NK-92 (cell line): ENCODE data around the gene UGT1A3.

Experiments used
- DNase-seq: peaks from one replicate; lab custom pipeline; 2025; ENCODE audit not compliant: unreplicated experiment; lab: John Stamatoyannopoulos, UW

The UGT1A3 gene

DNA sequence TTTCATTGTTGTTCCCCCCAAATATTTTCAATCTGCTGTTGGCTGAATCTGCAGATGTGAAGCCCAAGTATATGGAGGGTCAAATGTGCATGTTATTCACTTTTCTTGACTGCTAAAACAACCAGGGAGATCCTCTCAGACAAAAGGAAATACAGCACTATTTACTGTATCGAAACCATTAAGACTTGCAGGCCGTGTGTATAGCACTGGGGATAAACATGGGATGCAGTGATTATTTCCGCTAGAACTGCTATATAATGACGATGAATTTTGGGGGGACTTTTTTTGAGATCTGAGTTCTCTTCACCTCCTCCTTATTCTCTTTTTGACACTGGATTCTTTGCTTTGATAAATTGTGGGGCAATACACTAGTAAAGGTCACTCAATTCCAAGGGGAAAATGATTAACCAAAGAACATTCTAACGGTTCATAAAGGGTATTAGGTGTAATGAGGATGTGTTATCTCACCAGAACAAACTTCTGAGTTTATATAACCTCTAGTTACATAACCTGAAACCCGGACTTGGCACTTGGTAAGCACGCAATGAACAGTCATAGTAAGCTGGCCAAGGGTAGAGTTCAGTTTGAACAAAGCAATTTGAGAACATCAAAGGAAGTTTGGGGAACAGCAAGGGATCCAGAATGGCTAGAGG, 27.7 kb downstream of the UGT1A3 start:
- DNase-seq: no peak

- DNase-seq: no peak
These were observed 29.3 kb downstream of the UGT1A3 start for GRCh38 chr2:233758141-233758540.

GRCh38 chr2:233758849-233759248, 30.0 kb downstream of the UGT1A3 start:
- no peak for DNase-seq

- DNase-seq: no peak
These were observed 31.2 kb downstream of the UGT1A3 start, which contains the start of gene UGT1A1 for GRCh38 chr2:233760043-233760442. TSS of gene UGT1A1 (plus strand) at chr2:233760270. CDS start at chr2:233760288, 18 bp downstream.

DNA sequence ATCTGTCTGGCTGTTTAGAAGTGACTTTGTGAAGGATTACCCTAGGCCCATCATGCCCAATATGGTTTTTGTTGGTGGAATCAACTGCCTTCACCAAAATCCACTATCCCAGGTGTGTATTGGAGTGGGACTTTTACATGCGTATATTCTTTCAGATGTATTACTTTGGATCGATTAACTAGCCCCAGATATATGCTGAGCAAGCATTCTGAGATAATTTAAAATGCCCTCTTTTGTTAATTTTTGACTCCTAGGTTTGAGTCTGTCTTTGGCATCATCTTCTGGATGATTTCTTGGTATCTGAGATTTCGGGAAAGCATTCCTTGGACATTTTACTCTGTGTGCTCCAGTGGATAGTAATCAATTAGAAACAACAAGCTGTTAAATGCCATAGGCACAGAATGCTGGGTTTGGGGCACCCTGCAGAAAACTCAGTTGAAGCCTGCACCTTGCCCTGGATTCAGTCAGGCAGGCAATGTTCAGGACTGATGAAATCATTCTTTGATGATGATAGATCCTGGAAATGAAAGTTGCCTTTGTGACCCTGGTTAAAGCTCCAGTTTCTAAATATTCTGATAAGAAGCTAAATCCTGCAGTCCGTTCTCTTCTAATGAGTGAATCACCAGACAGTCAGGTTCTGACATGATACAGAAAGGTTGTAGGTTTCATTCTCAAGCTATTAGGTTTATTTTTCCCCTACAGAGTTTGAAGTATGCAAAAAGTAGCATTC, 32.4 kb downstream of the UGT1A3 start:
- DNase-seq: no peak

DNA sequence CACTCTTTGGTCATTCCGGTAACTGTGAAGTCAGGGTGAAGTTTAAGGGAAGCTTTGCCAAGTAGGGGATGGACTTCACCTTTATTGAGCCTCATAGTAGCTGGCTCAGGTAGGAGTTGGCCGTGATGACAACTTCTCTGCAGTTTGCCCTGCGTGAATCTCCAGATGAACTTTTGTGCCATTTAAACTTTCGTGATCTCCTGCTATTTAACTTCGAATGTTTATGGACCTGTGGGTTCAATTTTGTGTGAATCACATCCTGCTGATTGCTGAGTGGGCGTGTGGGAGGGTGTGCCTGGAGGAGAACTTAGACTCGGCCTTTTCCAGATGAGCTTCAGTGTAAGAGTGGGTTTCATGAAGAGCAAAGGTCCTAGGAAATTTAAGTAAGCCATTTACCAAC, 35.4 kb downstream of the UGT1A3 start:
- no peak for DNase-seq

GRCh38 chr2:233764761-233765160, 35.9 kb downstream of the UGT1A3 start:
- DNase-seq: no peak

- DNase-seq: no peak
These were observed 37.6 kb downstream of the UGT1A3 start for GRCh38 chr2:233766416-233766815.

- DNase-seq: no peak
These were observed 39.2 kb downstream of the UGT1A3 start for GRCh38 chr2:233768076-233768475.

DNA sequence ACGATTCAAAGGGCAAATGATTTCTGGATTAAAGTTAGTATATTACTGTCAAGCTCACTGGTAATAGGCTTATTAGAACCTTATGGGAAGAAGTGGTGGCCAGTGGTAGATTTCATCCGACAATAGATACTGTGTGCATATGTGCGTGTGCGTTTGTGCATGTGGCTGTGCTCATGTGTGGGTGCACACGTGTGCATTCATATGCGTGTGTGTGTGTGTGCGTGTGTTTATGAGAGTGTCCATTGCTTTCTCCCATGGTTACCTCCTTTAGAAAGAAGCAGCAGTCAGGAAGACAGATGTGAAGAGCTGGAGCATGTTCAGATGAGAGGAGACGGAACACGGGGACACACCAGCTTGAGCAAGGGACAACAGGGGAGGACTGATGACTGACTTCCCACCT, 40.4 kb downstream of the UGT1A3 start:
- no peak for DNase-seq

GRCh38 chr2:233772153-233772552, 43.3 kb downstream of the UGT1A3 start:
- no peak for DNase-seq

- DNase-seq: no peak
These were observed 43.7 kb downstream of the UGT1A3 start for GRCh38 chr2:233772583-233772982.

DNA sequence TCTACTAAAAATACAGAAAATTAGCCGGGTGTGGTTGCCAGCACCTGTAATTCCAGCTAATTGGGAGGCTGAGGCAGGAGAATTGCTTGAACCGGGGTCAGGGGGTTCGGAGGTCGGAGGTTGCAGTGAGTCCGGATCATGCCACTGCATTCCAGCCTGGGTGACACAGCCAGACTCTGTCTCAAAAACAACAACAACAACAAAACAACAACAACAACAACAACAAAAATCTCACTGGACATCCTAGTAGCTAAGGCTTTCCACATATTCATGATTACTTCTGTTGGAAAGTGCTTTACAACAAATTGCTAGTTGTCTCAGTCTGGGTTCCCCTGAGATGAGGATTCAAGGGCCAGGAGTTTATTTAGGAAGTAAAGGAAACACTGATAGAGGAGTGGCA, 45.0 kb downstream of the UGT1A3 start:
- no peak for DNase-seq

DNA sequence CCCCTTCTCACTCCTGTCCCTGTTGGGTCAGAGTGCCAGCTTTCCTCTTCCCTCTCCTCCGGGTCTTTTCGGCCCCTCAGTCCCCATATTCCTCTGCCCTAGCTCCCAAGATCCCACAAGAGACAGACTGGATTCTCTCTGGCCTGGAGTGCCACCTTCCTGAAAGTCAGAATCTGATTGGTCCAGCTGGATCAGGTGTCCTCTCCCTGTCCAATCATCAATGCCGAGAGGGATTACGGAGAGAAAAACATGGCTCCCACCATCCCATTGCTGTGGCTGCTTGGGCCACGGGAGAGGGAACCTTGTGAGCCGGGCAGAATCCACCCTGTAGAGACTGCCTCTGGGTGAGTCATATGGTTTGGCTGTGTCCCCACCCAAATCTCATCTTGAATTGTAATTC, 46.6 kb downstream of the UGT1A3 start:
- no peak for DNase-seq

DNA sequence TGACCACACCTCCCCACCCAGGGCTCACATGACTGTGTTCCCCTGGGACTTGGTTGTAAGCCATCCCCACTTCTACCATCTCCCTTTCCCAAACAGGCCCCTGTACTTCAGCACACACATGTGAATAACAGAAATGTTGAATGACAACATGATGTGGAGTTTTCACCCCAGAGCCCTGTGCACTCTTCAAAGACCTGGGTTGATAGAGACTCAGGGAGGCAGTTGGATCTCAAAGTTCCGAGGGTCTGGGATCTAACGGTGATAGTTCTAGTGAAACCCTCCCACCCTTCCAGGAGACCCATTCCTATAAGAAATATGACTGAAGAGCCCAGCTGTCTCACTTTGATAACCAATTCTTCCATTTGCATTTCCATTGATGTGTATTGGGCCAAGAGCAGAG, 49.2 kb downstream of the UGT1A3 start, which contains the start of gene MROH2A:
Gene MROH2A (plus strand): TSS at position 301 of the 400 bp plus-strand sequence. CDS start 1,029 bp downstream, outside the sequence.
- DNase-seq: no peak

GRCh38 chr2:233779722-233780121, 50.9 kb downstream of the UGT1A3 start:
- DNase-seq: no peak

DNA sequence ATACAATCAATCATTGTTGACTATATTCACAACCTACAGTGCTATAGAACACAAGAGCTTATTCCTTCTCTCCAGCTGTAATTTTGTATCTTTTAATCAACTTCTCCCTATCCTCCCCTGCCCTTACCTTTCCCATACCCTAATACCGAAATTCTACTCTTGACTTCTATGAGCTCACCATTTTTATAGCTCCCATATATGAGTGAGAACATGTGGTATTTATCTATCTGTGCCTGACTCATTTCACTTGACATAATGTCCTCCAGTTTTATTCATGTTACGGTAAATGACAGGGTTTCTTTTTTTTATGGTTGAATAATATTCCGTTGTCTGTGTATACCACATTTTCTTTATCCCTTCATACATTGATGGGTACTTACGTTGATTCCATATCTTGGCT, 51.9 kb downstream of the UGT1A3 start:
- no peak for DNase-seq

GRCh38 chr2:233789554-233789953, 60.7 kb downstream of the UGT1A3 start:
- no peak for DNase-seq

DNA sequence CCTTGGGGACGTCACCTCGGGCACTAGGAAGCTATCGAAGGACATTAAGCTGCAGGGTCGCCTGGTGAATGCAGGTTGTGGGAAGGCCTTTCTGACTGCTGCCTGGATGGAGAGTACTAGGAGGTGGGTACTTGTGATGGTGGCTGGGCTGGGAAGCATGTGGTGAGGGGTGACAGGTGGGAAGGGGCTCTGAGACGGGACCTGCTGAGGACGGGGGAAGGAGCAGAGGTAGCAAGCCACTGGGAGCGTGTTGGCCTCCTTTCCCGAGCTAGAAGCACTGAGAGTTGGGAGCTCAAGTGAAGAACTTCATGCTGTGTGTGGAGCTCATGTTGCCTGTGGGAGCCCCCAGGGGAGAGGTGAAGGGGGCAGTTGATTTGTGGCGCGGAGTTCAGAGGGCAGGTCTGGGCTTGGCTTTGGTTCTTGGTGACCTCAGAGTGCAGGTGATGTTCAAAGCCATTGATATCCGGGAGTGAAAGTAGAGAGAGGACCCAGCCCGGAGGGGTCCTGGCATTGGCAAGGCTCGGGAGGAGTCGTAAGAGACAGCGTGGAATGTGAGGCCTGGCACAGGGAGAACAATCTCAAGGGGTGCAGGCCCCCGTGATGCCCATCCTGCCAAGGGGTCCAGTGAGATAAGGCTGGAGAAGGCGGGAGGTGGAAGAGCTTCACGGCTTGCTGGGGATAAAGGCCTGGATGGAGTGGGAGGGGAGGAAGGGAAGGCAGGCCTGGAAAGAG, 62.5 kb downstream of the UGT1A3 start:
- DNase-seq: no peak

GRCh38 chr2:233791883-233792329, 63.1 kb downstream of the UGT1A3 start:
- DNase-seq: no peak

DNA sequence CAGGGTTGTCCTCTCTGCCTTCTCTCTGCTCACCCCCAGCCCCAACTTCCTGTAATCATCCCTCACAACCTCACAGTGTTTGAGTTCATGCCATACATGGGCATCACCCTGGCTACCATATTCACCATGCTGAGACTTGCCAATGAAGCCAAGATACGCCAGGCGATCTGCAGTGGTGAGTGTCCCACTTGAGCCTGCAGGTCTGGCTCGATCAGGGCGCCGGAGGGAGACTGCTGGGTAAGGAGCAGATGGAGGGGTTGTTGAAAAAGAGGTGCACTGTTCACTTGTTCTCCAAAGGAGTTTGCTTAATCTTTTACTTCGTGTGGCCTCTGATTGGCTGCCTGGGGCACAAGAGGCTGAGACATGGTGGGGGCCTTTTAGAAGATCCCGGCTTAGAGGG, 63.9 kb downstream of the UGT1A3 start:
- no peak for DNase-seq
